Coronary artery (tissue), 2 donors: ENCODE measurements around the gene TUBG2.

Experiments used
- DNase-seq: peaks from one replicate; pipeline ENCODE4 v3.0.0-alpha.2; 2017; ENCODE audit warnings: low spot score
- H3K27ac ChIP-seq, 2 donors: fragments of 200-600 bp; sonication (generic); one replicate each; pipeline ENCODE4 v1.5.1; 2016 to 2019
- H3K4me3 ChIP-seq: fragments of 200-600 bp; sonication (generic); 2 replicates; pipeline ENCODE4 v1.5.1; 2016; ENCODE audit warnings: mild to moderate bottlenecking, moderate library complexity
- CTCF ChIP-seq: fragments of 200-600 bp; sonication (generic); IDR thresholded peaks from one replicate; pipeline ENCODE4 v1.5.1; 2019; ENCODE audit warnings: antibody characterized with exemption

The TUBG2 gene

DNA sequence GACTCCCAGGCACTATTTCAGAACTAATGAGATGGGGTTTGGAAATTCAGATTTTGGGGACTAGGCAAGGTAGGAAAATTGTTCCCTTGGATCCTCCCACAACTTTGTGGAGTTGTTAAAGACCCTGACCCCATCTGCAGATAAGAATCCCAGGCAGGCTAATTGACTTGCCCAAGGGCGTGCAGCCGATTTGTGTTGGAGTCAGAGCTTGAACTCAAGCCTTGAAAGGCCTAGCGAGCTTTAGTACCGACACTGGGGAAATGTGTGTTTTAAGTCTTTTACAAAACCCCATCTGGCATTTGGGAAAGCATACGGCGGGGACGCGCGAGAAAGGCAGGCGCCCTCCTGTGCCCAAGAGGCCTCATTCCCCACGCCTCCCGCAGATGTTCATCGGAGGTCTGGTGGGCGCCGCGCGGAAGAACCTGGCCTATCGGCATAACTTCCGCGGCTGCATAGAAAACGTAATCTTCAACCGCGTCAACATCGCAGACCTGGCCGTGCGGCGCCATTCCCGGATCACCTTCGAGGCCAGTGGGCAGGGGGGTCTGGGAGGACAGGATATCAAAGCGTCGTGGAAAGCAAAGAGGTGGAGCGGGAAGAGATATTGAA, 27.5 kb downstream of the TUBG2 start:
- no peak for TF ChIP-seq CTCF
- Histone ChIP-seq H3K4me3 (no peak overlapping the region), H3K27ac (no peak overlapping the region)
- DNase-seq, result no peak

DNA sequence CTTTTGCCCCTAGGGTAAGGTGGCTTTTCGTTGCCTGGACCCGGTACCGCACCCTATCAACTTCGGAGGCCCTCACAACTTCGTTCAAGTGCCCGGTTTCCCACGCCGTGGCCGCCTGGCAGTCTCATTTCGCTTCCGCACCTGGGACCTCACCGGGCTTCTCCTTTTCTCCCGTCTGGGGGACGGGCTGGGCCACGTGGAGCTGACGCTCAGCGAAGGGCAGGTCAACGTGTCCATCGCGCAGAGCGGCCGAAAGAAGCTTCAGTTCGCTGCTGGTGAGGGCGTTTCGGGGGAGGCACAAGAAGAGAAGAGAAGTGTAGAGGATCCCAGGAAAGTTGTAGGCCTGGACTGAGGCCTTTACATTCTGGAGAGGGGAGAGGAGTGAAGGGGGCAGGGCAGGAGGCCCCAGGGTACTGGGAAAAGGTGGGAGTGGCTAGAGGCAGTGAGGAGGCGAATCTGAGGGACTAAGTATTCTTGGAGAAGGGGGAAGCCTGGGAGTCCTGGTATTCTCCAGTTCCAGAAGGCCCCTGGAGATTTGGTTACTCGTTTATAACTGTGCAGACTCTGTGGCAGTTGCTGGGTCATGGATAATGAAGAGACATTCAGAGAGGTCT, 28.7 kb downstream of the TUBG2 start:
- no peak for DNase-seq
- TF ChIP-seq CTCF, result no peak
- Histone ChIP-seq H3K4me3 (no peak overlapping the region), H3K27ac (no peak overlapping the region)

DNA sequence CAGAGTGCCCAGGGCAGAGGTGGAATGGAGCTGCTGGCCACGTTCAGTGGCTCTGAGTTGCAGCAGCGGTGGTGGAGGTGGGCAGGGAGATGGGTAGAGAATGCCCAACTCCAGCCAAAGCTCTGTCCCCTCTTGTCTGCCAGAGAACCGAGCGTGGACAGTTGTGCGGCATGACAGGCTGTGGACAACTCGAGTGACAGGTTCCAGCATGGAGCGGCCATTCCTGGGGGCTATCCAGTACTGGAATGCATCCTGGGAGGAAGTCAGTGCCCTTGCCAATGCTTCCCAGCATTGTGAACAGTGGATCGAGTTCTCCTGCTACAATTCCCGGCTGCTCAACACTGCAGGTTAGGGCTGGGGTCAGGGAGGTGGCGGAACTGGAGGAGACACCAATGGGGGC, 31.5 kb downstream of the TUBG2 start:
- no peak for TF ChIP-seq CTCF
- H3K27ac ChIP-seq, result no peak overlapping the region
- H3K4me3 ChIP-seq, result no peak overlapping the region
- no peak for DNase-seq

- no peak overlapping the region for H3K4me3 ChIP-seq
- TF ChIP-seq CTCF, result no peak
- no peak for DNase-seq
- no peak overlapping the region for H3K27ac ChIP-seq
Observed at GRCh38 chr17:42691021-42691545, 32.0 kb downstream of the TUBG2 start.

GRCh38 chr17:42692489-42692888, 33.4 kb downstream of the TUBG2 start:
- no peak for DNase-seq
- no peak overlapping the region for H3K27ac ChIP-seq
- no peak for TF ChIP-seq CTCF
- no peak overlapping the region for H3K4me3 ChIP-seq

DNA sequence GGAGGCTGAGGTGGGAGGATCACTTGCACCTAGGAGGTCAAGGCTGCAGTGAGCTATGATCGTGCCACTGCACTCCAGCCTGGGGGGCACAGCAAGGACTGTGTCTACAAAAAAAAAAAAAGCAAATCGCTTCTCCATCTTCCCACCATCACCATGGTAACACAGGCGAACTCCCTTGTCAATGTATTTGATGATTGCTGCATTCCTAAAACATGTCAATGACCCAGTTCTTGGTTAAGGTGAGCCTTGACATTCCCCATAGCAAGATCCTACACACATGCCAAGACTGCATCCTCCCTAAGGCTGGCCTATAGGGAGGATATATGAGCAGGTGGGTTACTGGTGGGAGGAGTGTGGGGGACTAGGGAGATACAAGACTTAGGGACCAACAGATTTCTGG, 35.4 kb downstream of the TUBG2 start:
- no peak for TF ChIP-seq CTCF
- Histone ChIP-seq H3K27ac (no peak overlapping the region), H3K4me3 (no peak overlapping the region)
- DNase-seq, result no peak

DNA sequence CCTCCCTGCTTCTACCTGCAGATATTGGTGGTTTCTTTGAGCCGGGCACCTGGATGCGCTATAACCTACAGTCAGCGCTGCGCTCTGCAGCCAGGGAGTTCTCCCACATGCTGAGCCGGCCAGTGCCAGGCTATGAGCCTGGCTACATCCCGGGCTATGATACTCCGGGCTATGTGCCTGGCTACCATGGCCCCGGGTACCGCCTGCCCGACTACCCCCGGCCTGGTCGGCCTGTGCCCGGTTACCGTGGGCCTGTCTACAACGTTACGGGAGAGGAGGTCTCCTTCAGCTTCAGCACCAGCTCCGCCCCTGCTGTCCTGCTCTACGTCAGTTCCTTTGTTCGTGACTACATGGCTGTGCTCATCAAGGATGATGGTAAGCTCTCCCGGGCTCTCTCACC, 36.4 kb downstream of the TUBG2 start:
- no peak for DNase-seq
- no peak overlapping the region for H3K4me3 ChIP-seq
- TF ChIP-seq CTCF, result no peak
- H3K27ac ChIP-seq, result no peak overlapping the region
